HepG2 (cell line): ENCODE measurements around the gene TUBB4B. TPM values are rescaled to one million over a fixed set of nuclear protein-coding genes. Genes with fewer than 3 reads are reported as not detected.

Source experiments
- AGO1 ChIP-seq: fragments of 200-400 bp; formaldehyde crosslinking; IDR thresholded peaks from 2 replicates; pipeline ENCODE4 v1.6.1; 2017; ENCODE audit warnings: mild to moderate bottlenecking, low read depth, low read length, moderate library complexity; ENCODE audit not compliant: poor library complexity, severe bottlenecking
- ETS1 ChIP-seq: sonication (generic); formaldehyde crosslinking; IDR thresholded peaks from 2 replicates; pipeline ENCODE4 v1.4.0; 2020; ENCODE audit warnings: missing genetic modification reagents
- FOXA3 ChIP-seq: IDR thresholded peaks from 2 replicates; pipeline ENCODE4 v1.6.1; 2016; ENCODE audit warnings: missing genetic modification reagents, missing compliant biosample characterization
- HMGXB3 ChIP-seq: sonication (generic); formaldehyde crosslinking; IDR thresholded peaks from 2 replicates; pipeline ENCODE4 v1.4.0; 2020; ENCODE audit warnings: missing genetic modification reagents, borderline replicate concordance
- HNRNPLL ChIP-seq: fragments of 200-400 bp; formaldehyde crosslinking; IDR thresholded peaks from 2 replicates; pipeline ENCODE4 v1.6.1; 2017; ENCODE audit warnings: mild to moderate bottlenecking, low read depth, low read length; ENCODE audit not compliant: poor library complexity, severe bottlenecking
- JUN ChIP-seq: sonication (generic); formaldehyde crosslinking; IDR thresholded peaks from 2 replicates; pipeline ENCODE4 v1.4.0; 2020; ENCODE audit warnings: mild to moderate bottlenecking, missing genetic modification reagents
- KDM6A ChIP-seq: IDR thresholded peaks from 2 replicates; pipeline ENCODE4 v1.6.1; 2016; ENCODE audit warnings: low read depth
- NKX3-1 ChIP-seq: sonication (generic); formaldehyde crosslinking; IDR thresholded peaks from 2 replicates; pipeline ENCODE4 v1.5.0; 2020; ENCODE audit warnings: missing genetic modification reagents
- NRL ChIP-seq: sonication (generic); formaldehyde crosslinking; IDR thresholded peaks from 2 replicates; pipeline ENCODE4 v1.5.0; 2020; ENCODE audit warnings: missing genetic modification reagents, mild to moderate bottlenecking, moderate library complexity, borderline replicate concordance
- PCBP1 ChIP-seq: fragments of 200-400 bp; formaldehyde crosslinking; IDR thresholded peaks from 2 replicates; pipeline ENCODE4 v1.6.1; 2017; ENCODE audit warnings: mild to moderate bottlenecking, low read depth, low read length, borderline replicate concordance
- RXRB ChIP-seq: IDR thresholded peaks from 2 replicates; pipeline ENCODE4 v1.6.1; 2016; ENCODE audit warnings: borderline replicate concordance, missing genetic modification reagents, missing compliant biosample characterization
- SCMH1 ChIP-seq: sonication (generic); formaldehyde crosslinking; IDR thresholded peaks from 2 replicates; pipeline ENCODE4 v1.9.0; 2021; ENCODE audit warnings: missing genetic modification reagents, mild to moderate bottlenecking, borderline replicate concordance
- SP4 ChIP-seq: sonication (generic); formaldehyde crosslinking; IDR thresholded peaks from 2 replicates; pipeline ENCODE4 v1.8.1; 2023; ENCODE audit warnings: mild to moderate bottlenecking, missing genetic modification reagents
- TGIF2 ChIP-seq: IDR thresholded peaks from 2 replicates; pipeline ENCODE4 v1.6.1; 2016; ENCODE audit warnings: control low read depth, missing compliant biosample characterization
- ZBTB34 ChIP-seq: sonication (generic); formaldehyde crosslinking; IDR thresholded peaks from 2 replicates; pipeline ENCODE4 v1.8.0; 2022; ENCODE audit warnings: mild to moderate bottlenecking, missing genetic modification reagents
- ZNF672 ChIP-seq: sonication (generic); formaldehyde crosslinking; IDR thresholded peaks from 2 replicates; pipeline ENCODE4 v1.8.1; 2022; ENCODE audit warnings: missing genetic modification reagents
- ZSCAN22 ChIP-seq: sonication (generic); formaldehyde crosslinking; IDR thresholded peaks from 2 replicates; pipeline ENCODE4 v1.4.0; 2020; ENCODE audit warnings: mild to moderate bottlenecking, missing genetic modification reagents
- ZSCAN5A ChIP-seq: sonication (generic); formaldehyde crosslinking; IDR thresholded peaks from 2 replicates; pipeline ENCODE4 v1.8.0; 2022; ENCODE audit warnings: mild to moderate bottlenecking, missing genetic modification reagents, borderline replicate concordance
- polyA plus RNA-seq, 8 experiments: library from polyadenylated mRNA; depleted of rRNA in 3 of 8; stranded (reverse) in 7 of 8; unstranded in 1 of 8; fragments of >200 nt; fragmentation: Illumina TruSeq in 4 of 8; extraction: Trizol in 4 of 8; gene quantifications; 2 replicates each; pipeline versions ENCODE4 v1.2.1 to v1.2.3, GENCODE V29; 2011 to 2016; ENCODE audit warnings: low read depth in 4 of 8, missing spikeins in 1 of 8, mixed read lengths in 1 of 8; ENCODE audit not compliant: insufficient read depth in 1 of 8
- total RNA-seq, 5 experiments: library from RNA; depleted of rRNA; stranded (reverse); fragments of >200 nt; fragmentation: Illumina TruSeq; extraction: Trizol; gene quantifications; 2 replicates each; pipeline ENCODE4 v1.2.3, GENCODE V29; 2016; ENCODE audit warnings: low read depth in 1 of 5

TUBB4B gene
- total and polyA plus RNA-seq, 2 of the 13 experiments (the other 11 are each of a cell fraction or from before 2014, with no cell fraction given): 182 to 412 TPM

GRCh38 chr9:137200311-137201204 lies 40.5 kb upstream of the TUBB4B start, which contains the start of gene TPRN (continued):
- TF ChIP-seq ZBTB34 (CRISPR knock-in tag) (peak; percentile 70; the same call in 1 of the 2 replicates), HNRNPLL (peak; percentile 74), ETS1 (CRISPR knock-in tag) (no peak), NRL (peak; percentile 69; the same call in 1 of the 2 replicates), SCMH1 (CRISPR knock-in tag) (no peak), NKX3-1 (no peak), AGO1 (peak; percentile 84), SP4 (CRISPR knock-in tag) (peak; percentile 94), ZSCAN5A (CRISPR knock-in tag) (no peak), ZSCAN22 (CRISPR knock-in tag) (no peak), ZNF672 (CRISPR knock-in tag) (no peak), JUN (CRISPR knock-in tag) (peak; percentile 31; the same call in 1 of the 2 replicates), KDM6A (CRISPR knock-in tag) (peak; percentile 61; the same call in 1 of the 2 replicates), FOXA3 (CRISPR knock-in tag) (peak; percentile 65), RXRB (CRISPR knock-in tag) (peak; percentile 87), TGIF2 (CRISPR knock-in tag) (peak; percentile 43; the same call in 1 of the 2 replicates), HMGXB3 (CRISPR knock-in tag) (peak; percentile 88; the same call in 1 of the 2 replicates), PCBP1 (peak; percentile 73; the same call in 1 of the 2 replicates)
